Kidney capillary endothelial cell (primary cell): ENCODE data around the gene CAMKK1.
"Not testable (repeated sequence)": the region's sequence is repeated elsewhere in the genome, so short reads cannot be mapped to it uniquely, and the experiment has no call there.

ENCODE experiments used
- DNase-seq: peaks from one replicate; pipeline ENCODE4 v3.0.0-alpha.2; 2018; ENCODE audit warnings: low spot score

The CAMKK1 gene

GRCh38 chr17:3845621-3846436 is 47.0 kb downstream of the CAMKK1 start, which contains the start of gene NCBP3:
TSS of gene NCBP3 (minus strand) at chr17:3846246. CDS start at chr17:3846223, 23 bp downstream.
- DNase-seq, result peak; percentile 90

- no peak for DNase-seq
Measured at GRCh38 chr17:3845291-3845620, 47.6 kb downstream of the CAMKK1 start.

- not testable (repeated sequence) for DNase-seq
Measured at GRCh38 chr17:3844556-3844955, 48.3 kb downstream of the CAMKK1 start.

DNA sequence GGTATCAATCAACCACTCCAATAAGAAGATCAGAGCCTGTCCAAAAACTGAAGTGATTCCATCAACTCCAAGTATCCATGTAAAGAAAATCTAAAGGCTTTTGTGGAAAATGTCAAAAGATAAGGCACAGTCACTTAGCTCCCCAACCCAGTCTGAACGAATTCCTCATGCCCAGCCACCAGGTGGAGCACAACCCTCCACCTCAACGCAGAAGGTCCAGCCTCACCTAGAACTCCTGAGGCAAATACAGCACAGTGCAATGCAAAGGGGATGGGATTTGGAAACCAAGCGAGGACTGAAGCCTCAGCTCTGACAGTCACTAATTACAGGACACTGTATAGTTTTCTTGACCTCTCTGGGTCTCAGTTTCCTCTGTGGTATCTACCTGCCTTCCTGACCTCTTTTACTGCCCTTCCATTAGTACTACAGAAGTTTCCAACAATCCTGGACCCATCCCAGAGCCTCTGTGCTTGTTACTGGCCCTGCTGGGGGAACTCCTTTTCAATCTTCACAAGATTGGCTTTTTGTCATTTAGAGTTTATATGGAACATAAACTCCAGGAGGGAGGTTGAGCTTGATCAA is 48.8 kb downstream of the CAMKK1 start:
- DNase-seq, result peak; percentile 42

DNA sequence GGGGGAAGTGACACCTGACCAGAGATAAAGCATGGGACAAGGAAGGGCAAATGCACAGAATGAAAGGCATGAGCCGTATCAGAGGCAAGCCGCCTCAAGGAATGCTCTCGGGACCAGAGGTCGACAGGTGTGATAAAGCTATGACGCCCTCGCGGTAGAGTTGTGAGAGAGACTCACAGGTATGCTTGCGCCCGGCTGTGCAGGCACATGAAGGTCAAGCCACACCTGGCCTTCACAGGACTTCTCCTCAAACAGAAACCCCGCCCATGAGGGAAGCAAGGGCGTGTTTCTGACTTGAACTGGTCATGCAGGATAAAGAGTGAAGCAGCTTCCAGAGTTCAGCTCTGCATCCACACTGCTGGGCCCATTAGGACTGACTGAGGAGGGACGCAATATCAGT is 54.6 kb downstream of the CAMKK1 start:
- no peak for DNase-seq

DNA sequence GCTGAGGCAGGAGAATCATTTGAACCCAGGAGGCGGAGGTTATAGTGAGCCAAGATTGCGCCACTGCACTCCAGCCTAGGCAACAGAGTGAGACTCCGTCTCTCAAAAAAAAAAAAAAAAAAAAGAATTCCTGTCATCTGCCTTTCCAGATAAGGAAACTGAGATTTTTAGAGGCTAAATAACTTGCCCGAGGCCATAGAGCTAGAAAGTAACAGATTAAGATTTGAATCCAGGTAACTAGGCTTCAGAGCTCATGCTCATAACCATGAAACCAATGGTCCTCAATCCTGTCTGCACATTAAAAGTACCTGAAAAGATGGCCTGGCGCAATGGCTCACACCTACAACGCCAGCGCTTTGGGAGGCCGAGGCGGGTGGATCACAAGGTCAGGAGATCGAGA is 56.3 kb downstream of the CAMKK1 start:
- DNase-seq, result no peak

DNA sequence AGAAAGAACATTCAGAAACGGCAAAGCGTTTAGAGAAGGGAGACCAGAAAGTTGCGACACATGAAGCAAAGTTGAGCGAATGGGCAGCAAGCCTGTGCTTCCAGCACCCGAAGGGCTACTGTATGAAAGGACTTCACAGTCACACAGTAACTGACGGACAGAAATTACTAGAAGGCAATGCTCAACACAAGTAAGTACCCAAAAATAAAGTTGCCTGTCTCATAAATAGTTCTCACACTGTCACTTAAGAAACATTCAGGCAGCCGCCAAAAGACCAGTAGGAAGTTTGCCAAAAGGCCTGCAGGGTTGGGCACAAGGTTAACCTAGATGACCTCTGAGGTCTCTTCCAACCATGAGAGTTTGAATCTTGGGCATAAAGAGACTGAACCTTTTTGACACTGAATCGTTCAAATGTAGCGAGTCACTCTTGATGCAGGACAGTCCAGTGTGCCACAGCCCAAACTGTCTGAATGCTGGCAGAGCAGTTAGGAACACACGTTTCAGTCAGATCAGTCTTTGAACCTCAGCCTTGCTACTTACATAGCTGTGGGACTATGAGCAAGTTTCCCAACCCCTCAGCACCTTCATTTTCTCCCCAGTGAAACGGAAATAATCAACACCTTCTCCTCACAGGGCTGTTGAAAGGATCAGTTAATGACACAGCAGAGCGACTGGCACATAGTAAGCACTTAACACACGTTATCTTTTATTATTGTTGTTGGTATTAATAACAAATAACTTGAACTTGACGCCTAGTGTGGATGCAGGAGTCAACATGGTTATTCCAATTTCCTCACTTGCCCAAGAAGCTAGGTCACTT is 57.2 kb downstream of the CAMKK1 start:
- no peak for DNase-seq

DNA sequence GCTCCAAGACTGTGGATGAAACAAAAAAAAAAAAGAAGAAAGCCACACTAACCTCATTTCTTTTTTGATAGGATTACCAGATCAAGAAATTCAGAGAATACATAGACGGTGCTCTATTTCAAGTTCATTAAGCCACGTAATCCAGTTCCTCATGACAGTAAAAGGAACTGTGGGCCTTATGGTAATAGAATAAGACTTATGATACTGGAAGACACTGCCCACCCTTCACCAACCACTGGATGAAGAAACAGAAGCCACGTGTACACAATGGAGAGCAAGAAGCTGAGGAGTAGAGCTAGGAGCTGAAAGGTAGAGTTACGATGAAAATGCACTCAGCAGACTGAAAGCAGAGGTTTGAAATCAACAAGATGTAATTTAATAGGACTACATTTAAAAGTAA is 58.0 kb downstream of the CAMKK1 start:
- no peak for DNase-seq

DNA sequence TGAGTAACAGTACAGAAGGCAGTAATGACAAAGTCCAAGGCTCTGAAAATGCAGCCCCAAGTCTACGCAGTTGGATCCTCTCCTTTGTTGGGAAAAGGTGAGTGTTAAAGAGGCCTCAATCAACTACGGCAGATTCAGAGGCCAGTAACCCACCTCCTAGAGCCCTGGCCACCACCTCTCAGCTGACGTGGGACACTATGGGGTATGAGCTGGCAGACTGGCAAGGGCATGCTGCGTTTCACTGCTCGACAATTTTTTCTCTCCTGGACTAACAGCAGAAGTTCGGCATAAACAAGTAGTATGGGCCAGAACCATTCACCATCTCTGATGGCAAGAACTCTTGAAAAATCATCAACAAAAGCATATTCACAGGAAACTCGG is 64.0 kb downstream of the CAMKK1 start:
- no peak for DNase-seq

- no peak for DNase-seq
Measured at GRCh38 chr17:3828151-3828851, 64.6 kb downstream of the CAMKK1 start.

DNA sequence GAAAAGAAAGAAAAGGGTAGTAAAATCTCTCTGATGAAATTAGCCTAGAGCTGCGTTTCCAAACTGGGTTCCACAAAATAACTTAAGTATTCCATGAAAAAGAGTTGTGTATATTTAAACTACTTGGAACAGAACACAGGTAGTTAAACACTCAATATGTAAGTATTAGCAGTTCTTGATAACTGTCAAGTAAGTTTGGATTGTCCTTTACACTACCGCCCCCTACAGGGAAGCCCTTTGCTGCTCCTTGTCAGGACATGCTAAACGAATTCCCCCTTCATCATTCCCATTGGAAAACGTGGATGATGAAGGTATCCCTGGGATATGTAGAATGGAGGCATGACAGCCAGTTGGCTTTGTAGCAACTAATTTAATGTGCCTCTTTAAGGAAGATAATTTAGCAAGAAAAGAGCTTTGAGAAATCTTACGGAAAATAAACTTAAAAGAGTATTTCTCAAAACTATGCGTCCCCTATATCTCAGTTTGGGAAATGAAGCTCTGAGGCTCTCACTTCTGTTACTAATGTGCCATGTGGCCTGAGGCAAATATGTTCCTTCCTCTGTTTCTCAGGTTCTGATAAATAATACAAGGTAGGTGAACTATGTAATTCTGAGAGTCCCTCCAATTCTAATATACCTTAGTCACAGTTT is 65.6 kb downstream of the CAMKK1 start:
- peak; percentile 39 for DNase-seq

DNA sequence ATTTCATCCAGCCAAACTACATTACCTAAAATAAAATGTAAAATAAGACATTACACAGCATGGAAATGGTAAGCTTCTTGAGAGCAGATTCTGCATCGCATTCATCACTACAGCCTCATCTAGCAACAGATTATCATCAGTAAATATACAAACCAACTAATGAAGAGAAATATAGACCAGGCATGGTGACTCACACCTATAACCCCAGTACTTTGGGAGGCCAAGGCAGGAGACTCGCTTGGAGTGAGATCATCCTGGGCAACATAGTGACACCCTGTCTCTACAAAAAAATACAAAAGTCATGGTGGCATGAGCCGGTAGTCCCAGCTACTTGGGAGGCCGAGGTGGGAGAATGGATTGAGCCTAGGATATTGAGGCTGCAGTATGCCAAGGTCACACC is 66.7 kb downstream of the CAMKK1 start:
- no peak for DNase-seq

GRCh38 chr17:3821101-3821500 is 71.8 kb downstream of the CAMKK1 start:
- DNase-seq, result no peak

GRCh38 chr17:3818786-3819185 is 74.1 kb downstream of the CAMKK1 start:
- DNase-seq, result peak; percentile 24

GRCh38 chr17:3817851-3818605 is 74.8 kb downstream of the CAMKK1 start:
- no peak for DNase-seq

DNA sequence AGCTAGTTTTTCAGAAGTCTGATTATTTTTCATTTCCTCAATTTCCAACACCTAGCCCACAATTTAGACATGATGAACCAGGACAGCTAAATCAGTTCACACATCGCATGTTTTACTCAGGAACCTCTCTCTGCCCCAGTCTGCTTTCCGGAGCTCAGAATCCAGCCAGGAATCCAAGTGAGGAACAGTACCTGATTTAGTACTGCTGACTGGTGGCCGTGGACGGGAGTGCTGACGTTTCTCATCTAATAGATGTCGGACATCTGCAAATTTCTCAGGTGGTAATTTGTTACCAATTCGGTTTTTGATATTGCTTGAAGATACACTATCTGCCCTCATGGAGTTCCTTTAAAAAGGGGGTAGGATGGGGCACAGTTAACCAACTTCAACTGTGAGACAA is 76.9 kb downstream of the CAMKK1 start:
- DNase-seq, result no peak

GRCh38 chr17:3815122-3815521 is 77.7 kb downstream of the CAMKK1 start:
- no peak for DNase-seq

- DNase-seq, result no peak
Measured at GRCh38 chr17:3814361-3814760, 78.5 kb downstream of the CAMKK1 start.

GRCh38 chr17:3813171-3813570 is 79.7 kb downstream of the CAMKK1 start:
- DNase-seq, result no peak

- no peak for DNase-seq
Measured at GRCh38 chr17:3812771-3813170, 80.1 kb downstream of the CAMKK1 start.

- no peak for DNase-seq
Measured at GRCh38 chr17:3812284-3812683, 80.6 kb downstream of the CAMKK1 start.
